H1 (cell line): ENCODE results near the gene UPF3B. TPM values are rescaled to one million over a fixed set of nuclear protein-coding genes. Genes with fewer than 3 reads are reported as not detected.

Experiments used
- CTCF ChIA-PET: fragments of 300-600 bp; sonication (Branson Sonifier 250); formaldehyde crosslinking; loops from one replicate; lab custom pipeline; 2021; ENCODE audit not compliant: partially characterized antibody; lab: Charles Lee
- POLR2A ChIA-PET: fragments of 300-600 bp; sonication (Branson Sonifier 250); formaldehyde crosslinking; loops from one replicate; lab custom pipeline; 2021; ENCODE audit warnings: inconsistent platforms; ENCODE audit not compliant: partially characterized antibody; lab: Charles Lee
- DNase-seq, 2 experiments: peaks; one replicate each; pipeline versions ENCODE4 v3.0.0 to v3.0.0-alpha.2; 2010 to 2022; ENCODE audit warnings: low spot score in 2 of 2, low read depth in 1 of 2, mixed read lengths in 1 of 2
- FAIRE-seq: peaks from 2 replicates; lab custom pipeline; 2011; peaks lifted over from hg19 to GRCh38; lab: Jason Lieb, UNC
- H2AFZ ChIP-seq: 2 replicates; pipeline ENCODE4 v1.8.1; 2012; ENCODE audit warnings: low read length, inconsistent platforms
- H2AK5ac ChIP-seq: 2 replicates; pipeline ENCODE4 v1.6.1; 2013; ENCODE audit warnings: low read depth, low read length
- H2BK120ac ChIP-seq: replicated peaks from 2 replicates; pipeline ENCODE3; 2013; ENCODE audit warnings: low read depth, low read length, inconsistent platforms
- H2BK12ac ChIP-seq: 2 replicates; pipeline ENCODE4 v1.6.1; 2013; ENCODE audit warnings: low read depth, low read length
- H2BK15ac ChIP-seq: 2 replicates; pipeline ENCODE4 v1.6.1; 2013; ENCODE audit warnings: low read length
- H2BK20ac ChIP-seq: 2 replicates; pipeline ENCODE4 v1.6.1; 2013; ENCODE audit warnings: low read length
- H2BK5ac ChIP-seq: 2 replicates; pipeline ENCODE4 v1.6.1; 2013; ENCODE audit warnings: low read depth, low read length
- H3K14ac ChIP-seq: 2 replicates; pipeline ENCODE4 v1.6.1; 2013; ENCODE audit warnings: inconsistent platforms; ENCODE audit not compliant: insufficient read length
- H3K18ac ChIP-seq: 2 replicates; pipeline ENCODE4 v1.6.1; 2013; ENCODE audit warnings: low read length; ENCODE audit errors: extremely low read depth
- H3K23ac ChIP-seq: 2 replicates; pipeline ENCODE4 v1.6.1; 2013; ENCODE audit warnings: inconsistent platforms; ENCODE audit not compliant: insufficient read length
- H3K23me2 ChIP-seq: 2 replicates; pipeline ENCODE4 v1.6.1; 2013; ENCODE audit warnings: low read depth, low read length
- H3K27ac ChIP-seq: 2 replicates; pipeline ENCODE4 v1.6.1; 2011; ENCODE audit warnings: low read depth, low read length, inconsistent platforms
- H3K27me3 ChIP-seq, 4 experiments: replicated peaks in 1 of 4; 1 replicate in 1 of 4; 2 replicates in 3 of 4; pipeline versions ENCODE4 v1.6.1 to v1.8.1; 2011 to 2013; ENCODE audit warnings: low read length in 3 of 4, mild to moderate bottlenecking in 3 of 4, inconsistent platforms in 2 of 4, mixed read lengths in 2 of 4, moderate library complexity in 1 of 4; ENCODE audit not compliant: control insufficient read depth in 3 of 4, insufficient read depth in 3 of 4; ENCODE audit errors: extremely low read depth in 1 of 4
- H3K36me3 ChIP-seq, 4 experiments: 2 replicates each; pipeline versions ENCODE4 v1.6.1 to v1.8.1; 2011 to 2013; ENCODE audit warnings: mild to moderate bottlenecking in 4 of 4, low read length in 3 of 4, moderate library complexity in 2 of 4, control low read depth in 1 of 4, inconsistent platforms in 1 of 4; ENCODE audit not compliant: insufficient read depth in 4 of 4, control insufficient read depth in 2 of 4
- H3K4ac ChIP-seq: replicated peaks from 2 replicates; pipeline ENCODE3; 2013; ENCODE audit warnings: low read length, low read depth, mixed read lengths, inconsistent platforms; ENCODE audit not compliant: insufficient read length
- H3K4me1 ChIP-seq, 4 experiments: replicated peaks in 1 of 4; 1 replicate in 1 of 4; 2 replicates in 3 of 4; pipeline versions ENCODE4 v1.6.1 to v1.8.1; 2011 to 2013; ENCODE audit warnings: low read length in 3 of 4, inconsistent platforms in 2 of 4, mixed read lengths in 1 of 4; ENCODE audit not compliant: insufficient read depth in 4 of 4, control insufficient read depth in 3 of 4
- H3K4me2 ChIP-seq, 2 experiments: 2 replicates each; pipeline versions ENCODE4 v1.6.1 to v1.8.1; 2011 to 2013; ENCODE audit warnings: low read depth in 2 of 2, low read length in 2 of 2, control low read depth in 1 of 2, inconsistent platforms in 1 of 2, mild to moderate bottlenecking in 1 of 2; ENCODE audit not compliant: insufficient read depth in 1 of 2
- H3K4me3 ChIP-seq, 4 experiments: fragments of 200-600, 300-600 bp in 1 of 4; sonication (generic), shearing (Covaris generic), sonication (Bioruptor Twin) in 1 of 4; 2 replicates each; pipeline versions ENCODE4 v1.5.1 to v1.8.1; 2011 to 2016; ENCODE audit warnings: low read length in 4 of 4, low read depth in 3 of 4, control low read depth in 2 of 4, inconsistent platforms in 2 of 4, mild to moderate bottlenecking in 2 of 4, mixed read lengths in 1 of 4, moderate library complexity in 1 of 4; ENCODE audit not compliant: insufficient read depth in 2 of 4; ENCODE audit errors: extremely low read depth in 1 of 4
- H3K56ac ChIP-seq: replicated peaks from 2 replicates; pipeline ENCODE3; 2013; ENCODE audit warnings: low read depth, mild to moderate bottlenecking, mixed read lengths, low read length, inconsistent platforms; ENCODE audit not compliant: insufficient read length
- H3K79me1 ChIP-seq: 2 replicates; pipeline ENCODE4 v1.6.1; 2013; ENCODE audit warnings: low read depth, low read length, control low read depth
- H3K79me2 ChIP-seq, 2 experiments: 2 replicates each; pipeline versions ENCODE4 v1.6.1 to v1.8.1; 2012 to 2013; ENCODE audit warnings: low read length in 2 of 2, mild to moderate bottlenecking in 2 of 2, inconsistent platforms in 1 of 2; ENCODE audit not compliant: insufficient read depth in 2 of 2, control insufficient read depth in 1 of 2
- H3K9ac ChIP-seq, 4 experiments: replicated peaks in 1 of 4; 1 replicate in 1 of 4; 2 replicates in 3 of 4; pipeline versions ENCODE4 v1.6.1 to v1.8.1; 2011 to 2013; ENCODE audit warnings: low read depth in 3 of 4, low read length in 3 of 4, control low read depth in 2 of 4, mild to moderate bottlenecking in 2 of 4, moderate library complexity in 2 of 4, inconsistent platforms in 1 of 4; ENCODE audit errors: extremely low read depth in 1 of 4
- H3K9me3 ChIP-seq, 2 experiments: 2 replicates each; pipeline versions ENCODE4 v1.6.1 to v1.8.1; 2012 to 2013; ENCODE audit warnings: mild to moderate bottlenecking in 2 of 2, moderate library complexity in 2 of 2, control low read depth in 1 of 2, inconsistent platforms in 1 of 2, low read depth in 1 of 2, low read length in 1 of 2, mixed read lengths in 1 of 2; ENCODE audit not compliant: insufficient read depth in 2 of 2
- H4K20me1 ChIP-seq, 2 experiments: replicated peaks in 1 of 2; 2 replicates each; pipeline versions ENCODE3 to v1.8.1; 2011 to 2013; ENCODE audit warnings: inconsistent platforms in 2 of 2, low read length in 2 of 2, mild to moderate bottlenecking in 1 of 2; ENCODE audit not compliant: insufficient read depth in 2 of 2, control insufficient read depth in 1 of 2
- H4K5ac ChIP-seq: 2 replicates; pipeline ENCODE4 v1.6.1; 2013; ENCODE audit warnings: low read length, low read depth, mixed read lengths, inconsistent platforms; ENCODE audit not compliant: insufficient read length
- H4K8ac ChIP-seq: 2 replicates; pipeline ENCODE4 v1.8.0; 2013; ENCODE audit warnings: mild to moderate bottlenecking, moderate library complexity, low read length, inconsistent platforms; ENCODE audit not compliant: insufficient read depth; ENCODE audit errors: extremely low read depth
- H4K91ac ChIP-seq: replicated peaks from 2 replicates; pipeline ENCODE3; 2013; ENCODE audit warnings: low read length, mixed read lengths, inconsistent platforms; ENCODE audit not compliant: insufficient read length
- ASH2L ChIP-seq: fragments of 200-600, 300-600 bp; sonication (generic); IDR thresholded peaks from one replicate; pipeline ENCODE4 v1.7.1; 2017; ENCODE audit warnings: low read length
- SIN3A ChIP-seq, 2 experiments: IDR thresholded peaks in 1 of 2; conservative IDR thresholded peaks in 1 of 2; 2 replicates each; pipeline ENCODE4 v1.6.1; 2011 to 2012; ENCODE audit warnings: low read length in 2 of 2, improper control_type of control experiment in 1 of 2, low read depth in 1 of 2, mild to moderate bottlenecking in 1 of 2
- WGBS, 2 experiments: shearing (Covaris generic) in 1 of 2; methylation state at CpG; one replicate each; pipeline versions ENCODE4 v1.1.6 to v1.1.7; 2013 to 2015; ENCODE audit warnings: low lambda C conversion rate in 2 of 2, mixed read lengths in 2 of 2, inconsistent platforms in 1 of 2, low coverage in 1 of 2, missing lambda C conversion rate in 1 of 2; ENCODE audit not compliant: insufficient replicate concordance in 2 of 2, insufficient coverage in 1 of 2, insufficient read length in 1 of 2; ENCODE audit errors: extremely low coverage in 1 of 2, missing lambda C conversion rate in 1 of 2; 5-methylcytosine and 5-hydroxymethylcytosine counted together
- polyA plus RNA-seq, 7 experiments: library from polyadenylated mRNA; depleted of rRNA in 3 of 7; stranded (reverse) in 5 of 7; unstranded in 2 of 7; fragments of >200 nt in 5 of 7; fragments of 200-250 nt in 2 of 7; gene quantifications; 1 replicate in 5 of 7; 2 replicates in 1 of 7; 4 replicates in 1 of 7; pipeline versions ENCODE4 v1.2.1 to v1.2.3, GENCODE V29; 2011 to 2013; ENCODE audit warnings: missing spikeins in 2 of 7, mixed read lengths in 2 of 7
- total RNA-seq: library from RNA; stranded (reverse); fragmentation: NEBNext Ultra II Directional; extraction: Animal tissue kit (Norgen Biotek cat#: 25700); gene quantifications from 2 replicates; pipeline ENCODE4 v1.2.1, GENCODE V29; 2021
- TF ChIP-seq, protein P1 (sequence below), 3 experiments: IDR thresholded peaks; 1 replicate in 2 of 3; 2 replicates in 1 of 3; pipeline versions ENCODE4 v1.5.1 to v1.6.1; 2011; ENCODE audit warnings: low read length in 3 of 3, mild to moderate bottlenecking in 3 of 3, inconsistent platforms in 2 of 3, low read depth in 1 of 3, moderate library complexity in 1 of 3; ENCODE audit not compliant: insufficient read depth in 1 of 3; ENCODE audit errors: control extremely low read depth in 1 of 3

UPF3B gene
- total and polyA plus RNA-seq, 2 of the 8 experiments (the other 6 are each of a cell fraction or from before 2014, with no cell fraction given), result 7.8 to 20.9 TPM

DNA sequence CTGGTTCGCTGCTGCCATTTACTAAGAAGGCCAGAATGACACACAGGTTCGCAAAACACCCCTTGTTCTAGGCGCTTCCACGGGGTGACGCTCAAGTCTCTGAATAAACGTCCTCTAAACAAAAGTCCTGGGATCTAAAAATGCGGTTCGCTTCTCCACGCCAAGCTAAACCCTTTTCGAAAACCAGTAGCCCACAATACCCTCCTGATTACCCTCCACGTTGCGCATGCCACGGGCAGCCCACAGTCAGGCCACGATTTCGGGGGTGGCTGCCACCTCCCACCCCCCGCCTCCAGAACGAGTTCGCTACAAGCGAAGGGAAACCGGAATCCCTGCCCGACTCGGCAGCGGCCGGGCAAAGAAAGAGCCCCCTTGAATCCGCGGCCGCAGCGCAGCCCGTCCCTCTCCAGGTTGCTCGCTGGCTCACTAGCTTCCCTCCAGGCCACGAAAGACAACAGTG lies 61.8 kb downstream of the UPF3B start:
- peak overlapping the region; percentile 24 for H2BK5ac ChIP-seq
- CTCF ChIA-PET, result interaction anchor here (0.6 to 1.7 kb wide), 2 partner anchors 33 to 104 kb away, joined by 3 to 8 read pairs; partner anchors contain the start of gene SOWAHD
- peak overlapping the region; percentile 87 for H3K27ac ChIP-seq
- no peaks in the 10 kb centered on the region for H3K79me1 ChIP-seq
- no peak overlapping the region for H3K18ac ChIP-seq
- FAIRE-seq (no peak), DNase-seq (no peak)
- peaks cover 0 to 39% (median 19%) of the 10 kb centered on the region in 4 experiments; a peak in 7 of 8 replicates for H3K36me3 ChIP-seq
- H3K27me3 ChIP-seq, result no peaks in the 10 kb centered on the region
- H4K5ac ChIP-seq, result peak overlapping the region; percentile 33
- TF ChIP-seq SIN3A (conservative IDR thresholded peaks at IDR 0.05 in 1 of 2, IDR thresholded peaks at IDR 0.05 in 1 of 2; ENCODE audit: low read depth in 1 of 2, low read length in 2 of 2), result 0 out of 4 replicates have a peak, but pooled peaks of 1 of the 2 experiments have one; percentile 29
- TF ChIP-seq, protein P1, sequence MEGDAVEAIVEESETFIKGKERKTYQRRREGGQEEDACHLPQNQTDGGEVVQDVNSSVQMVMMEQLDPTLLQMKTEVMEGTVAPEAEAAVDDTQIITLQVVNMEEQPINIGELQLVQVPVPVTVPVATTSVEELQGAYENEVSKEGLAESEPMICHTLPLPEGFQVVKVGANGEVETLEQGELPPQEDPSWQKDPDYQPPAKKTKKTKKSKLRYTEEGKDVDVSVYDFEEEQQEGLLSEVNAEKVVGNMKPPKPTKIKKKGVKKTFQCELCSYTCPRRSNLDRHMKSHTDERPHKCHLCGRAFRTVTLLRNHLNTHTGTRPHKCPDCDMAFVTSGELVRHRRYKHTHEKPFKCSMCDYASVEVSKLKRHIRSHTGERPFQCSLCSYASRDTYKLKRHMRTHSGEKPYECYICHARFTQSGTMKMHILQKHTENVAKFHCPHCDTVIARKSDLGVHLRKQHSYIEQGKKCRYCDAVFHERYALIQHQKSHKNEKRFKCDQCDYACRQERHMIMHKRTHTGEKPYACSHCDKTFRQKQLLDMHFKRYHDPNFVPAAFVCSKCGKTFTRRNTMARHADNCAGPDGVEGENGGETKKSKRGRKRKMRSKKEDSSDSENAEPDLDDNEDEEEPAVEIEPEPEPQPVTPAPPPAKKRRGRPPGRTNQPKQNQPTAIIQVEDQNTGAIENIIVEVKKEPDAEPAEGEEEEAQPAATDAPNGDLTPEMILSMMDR (IDR thresholded peaks at IDR 0.05; ENCODE audit: control extremely low read depth in 1 of 3, insufficient read depth in 1 of 3, low read depth in 1 of 3, low read length in 3 of 3), result peak in 1 of 3 experiments; percentile 4; a peak in 1 of 4 replicates
- TF ChIP-seq ASH2L, result no peak
- H3K9ac ChIP-seq, result peak overlapping the region; percentile 85 to 93 (median 90)
- no peak overlapping the region for H3K14ac ChIP-seq
- peak overlapping the region; percentile 81 for H4K91ac ChIP-seq
- H3K4me1 ChIP-seq, result peaks cover 0 to 3% (median 0%) of the 10 kb centered on the region in 4 experiments; a peak in 1 of 7 replicates
- POLR2A ChIA-PET, result interaction anchor here (0.7 to 3.6 kb wide), 32 partner anchors 9 to 391 kb away, joined by 3 to 48 read pairs (median 6); partner anchors contain the start of genes NDUFA1, RNF113A, SEPTIN6 and SOWAHD
- H4K20me1 ChIP-seq, result peaks cover 15 to 18% of the 10 kb centered on the region in 2 experiments
- no peak overlapping the region for H2BK120ac ChIP-seq
- H3K4me2 ChIP-seq, result peak overlapping the region; percentile 59 to 69
- no peak overlapping the region for H2AFZ ChIP-seq
- no peak overlapping the region for H2BK12ac ChIP-seq
- peaks cover 15 to 46% of the 10 kb centered on the region in 2 experiments for H3K79me2 ChIP-seq
- H2BK15ac ChIP-seq, result no peak overlapping the region
- peak overlapping the region; percentile 46 for H3K56ac ChIP-seq
- 1% methylated on average over 16 of the region's 31 CpGs; no CpG with 5 or more reads in 1 of the 2 experiments for WGBS, 2 experiments
- H4K8ac ChIP-seq, result peak overlapping the region; percentile 95; the same call in 1 of the 2 replicates
- peak overlapping the region; percentile 53 for H3K4ac ChIP-seq
- peak overlapping the region; percentile 24; the same call in 1 of the 2 replicates for H2AK5ac ChIP-seq
- no peak overlapping the region for H3K23ac ChIP-seq
- H3K9me3 ChIP-seq, result no peaks in the 10 kb centered on the region
- H2BK20ac ChIP-seq, result no peak overlapping the region
- no peaks in the 10 kb centered on the region; the same call in 1 of the 2 replicates for H3K23me2 ChIP-seq
- peak overlapping the region; percentile 72 to 98 (median 85) for H3K4me3 ChIP-seq
